AG04450 (cell line): ENCODE results near the gene SLC4A3. TPM values are rescaled to one million over a fixed set of nuclear protein-coding genes. Genes with fewer than 3 reads are reported as not detected.

Experiments used
- CTCF ChIA-PET: fragments of 300-600, 350-600 bp; formaldehyde crosslinking; extraction: SDS; loops from one replicate; lab custom pipeline; 2022; ENCODE audit warnings: antibody characterized with exemption, inconsistent platforms; lab: Charles Lee
- POLR2A ChIA-PET: fragments of 350-600 bp; formaldehyde crosslinking; extraction: SDS; loops from one replicate; lab custom pipeline; 2021; ENCODE audit warnings: antibody characterized with exemption, inconsistent platforms; lab: Yijun Ruan, JAX
- DNase-seq: peaks from one replicate; pipeline ENCODE4 v3.0.0-alpha.2; 2011; ENCODE audit warnings: low read depth, low spot score
- H3K27ac ChIP-seq: one replicate; pipeline ENCODE4 v1.5.1; 2012; ENCODE audit warnings: low read depth, low read length, control low read depth
- H3K27me3 ChIP-seq: one replicate; pipeline ENCODE4 v1.6.0; 2012; ENCODE audit warnings: low read length; ENCODE audit not compliant: control insufficient read depth, insufficient read depth
- H3K4me3 ChIP-seq: 2 replicates; pipeline ENCODE4 v1.5.1; 2011; ENCODE audit warnings: mild to moderate bottlenecking, low read depth, low read length, control low read depth
- H3K9me3 ChIP-seq: 2 replicates; pipeline ENCODE4 v1.5.1; 2012; ENCODE audit warnings: low read length; ENCODE audit not compliant: control insufficient read depth, insufficient read depth
- polyA plus RNA-seq: library from polyadenylated mRNA; depleted of rRNA; stranded (reverse); fragments of >200 nt; gene quantifications from 2 replicates; pipeline ENCODE4 v1.2.3, GENCODE V29; 2011
- TF ChIP-seq, protein P1 (sequence below): IDR thresholded peaks from 2 replicates; pipeline ENCODE4 v1.5.1; 2011; ENCODE audit warnings: low read depth, low read length, control low read depth, inconsistent platforms

Gene SLC4A3
- polyA plus RNA-seq, 1 experiment = 3.3 TPM

DNA sequence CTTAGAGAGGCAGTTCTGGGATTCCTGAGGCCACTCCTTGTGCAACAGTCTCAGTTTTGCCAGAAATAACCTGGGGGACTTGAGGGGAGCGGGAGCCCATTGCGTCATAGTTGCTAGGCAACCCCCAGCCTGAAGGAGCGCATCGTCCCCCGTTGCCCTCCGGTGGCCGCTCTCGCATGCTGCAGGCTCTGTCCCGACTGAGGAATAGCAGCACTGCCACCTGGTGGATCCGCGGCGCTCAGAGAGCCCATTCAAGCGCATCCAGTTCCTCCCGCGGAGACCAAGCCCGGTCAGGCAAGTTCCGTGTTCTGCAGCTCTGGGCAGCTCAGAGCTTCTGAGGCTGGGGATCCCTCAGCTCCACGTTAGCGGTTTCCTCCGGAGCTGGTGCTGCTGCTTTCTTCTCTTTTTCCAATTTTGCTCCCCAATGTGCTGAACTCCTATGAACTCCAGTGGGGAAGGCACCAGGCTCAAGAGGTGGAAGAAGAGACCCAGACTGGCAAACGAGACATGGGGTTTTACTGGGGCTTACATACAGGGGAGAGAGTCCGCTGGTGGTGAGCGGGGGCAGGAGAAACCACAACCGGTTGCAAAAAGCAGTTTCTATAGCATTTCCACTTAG is 15.1 kb downstream of the SLC4A3 start:
- ChIA-PET POLR2A (interaction anchor here (0.5 to 1.3 kb wide), 2 partner anchors 44 to 69 kb away, joined by 4 to 6 read pairs; partner anchors contain the start of gene STK11IP), CTCF (interaction anchor here (0.6 to 6.2 kb wide), 17 partner anchors 8 to 238 kb away, joined by 3 to 45 read pairs (median 6); partner anchors contain the start of gene OBSL1)
- peak; percentile 87 for DNase-seq
- TF ChIP-seq, protein P1, sequence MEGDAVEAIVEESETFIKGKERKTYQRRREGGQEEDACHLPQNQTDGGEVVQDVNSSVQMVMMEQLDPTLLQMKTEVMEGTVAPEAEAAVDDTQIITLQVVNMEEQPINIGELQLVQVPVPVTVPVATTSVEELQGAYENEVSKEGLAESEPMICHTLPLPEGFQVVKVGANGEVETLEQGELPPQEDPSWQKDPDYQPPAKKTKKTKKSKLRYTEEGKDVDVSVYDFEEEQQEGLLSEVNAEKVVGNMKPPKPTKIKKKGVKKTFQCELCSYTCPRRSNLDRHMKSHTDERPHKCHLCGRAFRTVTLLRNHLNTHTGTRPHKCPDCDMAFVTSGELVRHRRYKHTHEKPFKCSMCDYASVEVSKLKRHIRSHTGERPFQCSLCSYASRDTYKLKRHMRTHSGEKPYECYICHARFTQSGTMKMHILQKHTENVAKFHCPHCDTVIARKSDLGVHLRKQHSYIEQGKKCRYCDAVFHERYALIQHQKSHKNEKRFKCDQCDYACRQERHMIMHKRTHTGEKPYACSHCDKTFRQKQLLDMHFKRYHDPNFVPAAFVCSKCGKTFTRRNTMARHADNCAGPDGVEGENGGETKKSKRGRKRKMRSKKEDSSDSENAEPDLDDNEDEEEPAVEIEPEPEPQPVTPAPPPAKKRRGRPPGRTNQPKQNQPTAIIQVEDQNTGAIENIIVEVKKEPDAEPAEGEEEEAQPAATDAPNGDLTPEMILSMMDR = peak; percentile 100
- Histone ChIP-seq H3K9me3 (no peaks in the 10 kb centered on the region; the same call in 1 of the 2 replicates), H3K4me3 (no peak overlapping the region), H3K27me3 (no peaks in the 10 kb centered on the region), H3K27ac (no peak overlapping the region)

DNA sequence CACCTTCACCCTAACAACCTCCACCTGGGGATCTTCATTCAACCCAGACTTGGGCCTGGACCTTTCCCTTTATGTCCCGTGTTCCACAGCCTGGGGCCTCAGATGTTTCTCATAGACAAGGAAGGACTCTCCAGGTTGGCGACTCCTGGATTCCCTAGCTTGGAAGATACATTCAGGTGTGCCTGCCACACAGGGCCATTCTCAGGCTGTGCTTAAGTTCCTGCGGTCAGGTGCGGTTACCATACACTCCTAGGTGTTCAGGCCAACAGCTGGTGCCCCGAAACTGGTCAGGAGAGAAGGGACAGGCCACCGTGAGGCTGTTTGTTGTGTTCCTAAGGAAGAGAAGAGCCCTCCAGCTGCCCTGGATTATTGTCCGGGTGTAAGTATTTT is 15.6 kb downstream of the SLC4A3 start:
- TF ChIP-seq, protein P1 = no peak
- no peak overlapping the region for H3K4me3 ChIP-seq
- DNase-seq = no peak
- H3K9me3 ChIP-seq = no peaks in the 10 kb centered on the region; the same call in 1 of the 2 replicates
- no peaks in the 10 kb centered on the region for H3K27me3 ChIP-seq
- ChIA-PET CTCF (interaction anchor here (0.6 to 6.2 kb wide), 18 partner anchors 9 to 238 kb away, joined by 3 to 45 read pairs (median 6); partner anchors contain the start of gene OBSL1), POLR2A (interaction anchor here (0.5 to 1.3 kb wide), 2 partner anchors 45 to 69 kb away, joined by 4 to 6 read pairs; partner anchors contain the start of gene STK11IP)
- H3K27ac ChIP-seq = no peak overlapping the region

DNA sequence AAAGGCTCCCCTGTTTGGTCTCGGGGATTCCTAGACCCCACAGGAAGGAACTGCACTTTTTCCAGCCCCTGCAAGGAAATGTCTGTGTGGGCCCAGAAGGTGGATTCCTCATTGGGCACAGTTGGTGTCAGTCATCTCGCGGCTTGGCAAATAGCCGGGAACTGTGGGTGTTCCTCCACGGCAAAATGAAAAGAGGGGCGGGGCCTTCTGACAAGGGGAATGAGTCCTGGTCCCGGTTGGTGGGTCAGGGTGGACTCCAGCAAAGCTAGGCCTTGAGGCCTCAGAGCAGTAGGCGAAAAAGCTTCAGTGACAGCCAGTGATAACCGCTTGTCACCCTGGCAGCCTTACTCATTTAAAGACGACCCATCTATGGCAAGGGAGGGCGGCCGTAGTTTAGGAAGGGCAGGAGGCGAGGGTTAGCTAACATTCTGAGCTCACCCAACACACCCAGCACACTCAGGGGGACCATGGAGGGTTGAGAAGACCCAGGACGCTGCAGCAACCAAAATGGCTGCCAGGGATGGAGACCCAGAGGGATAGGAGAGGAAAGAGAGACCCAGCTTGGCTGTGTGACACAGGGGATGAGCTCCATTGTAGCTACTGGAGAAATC is 16.5 kb downstream of the SLC4A3 start:
- Histone ChIP-seq H3K27me3 (peaks cover 3% of the 10 kb centered on the region), H3K9me3 (no peaks in the 10 kb centered on the region; the same call in 1 of the 2 replicates), H3K27ac (no peak overlapping the region), H3K4me3 (no peak overlapping the region)
- TF ChIP-seq, protein P1 = no peak
- ChIA-PET POLR2A (no interaction called here), CTCF (interaction anchor here (1.2 to 6.2 kb wide), 7 partner anchors 10 to 114 kb away, joined by 4 to 45 read pairs (median 6); partner anchors contain the start of gene OBSL1)
- DNase-seq = no peak

DNA sequence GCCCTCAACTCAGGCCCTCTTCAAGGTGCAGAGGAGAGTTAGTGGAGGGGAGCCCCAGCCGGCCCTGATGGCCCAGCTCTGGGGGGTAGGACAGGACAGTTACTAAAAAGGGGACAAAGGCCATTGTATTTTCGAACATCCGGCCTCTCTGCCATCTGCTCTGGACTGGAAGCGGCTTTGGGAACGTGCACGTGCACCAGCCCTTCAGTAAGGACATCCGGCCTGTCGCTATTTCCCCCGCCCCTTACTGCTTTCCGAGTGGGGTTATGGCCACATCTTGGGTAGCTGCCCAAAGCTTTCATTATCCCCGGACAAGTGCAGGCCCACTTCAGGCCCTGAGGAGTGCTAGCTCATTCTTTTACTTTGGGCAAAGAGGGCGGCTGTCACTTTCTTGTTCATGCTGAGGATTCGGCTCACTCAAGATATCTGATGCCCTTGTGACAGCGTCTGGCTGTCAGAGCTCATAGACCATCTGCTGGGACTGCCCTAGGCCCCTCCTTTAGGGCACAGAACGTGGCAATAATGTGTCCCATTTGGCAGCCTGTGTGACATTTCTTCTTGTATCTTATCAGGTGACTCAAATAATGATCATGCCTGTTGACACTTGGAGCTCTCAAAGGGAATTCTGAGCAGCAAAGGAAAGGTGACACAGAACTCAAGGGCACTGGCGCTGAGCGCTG is 17.5 kb downstream of the SLC4A3 start:
- POLR2A ChIA-PET = interaction anchor here (0.7 to 1.1 kb wide), 4 partner anchors 44 to 1772 kb away, joined by 3 to 8 read pairs (median 5); no protein-coding TSS in a partner anchor

More for the DNA sequence above, 17.5 kb downstream of the SLC4A3 start:
- TF ChIP-seq, protein P1 = no peak
- Histone ChIP-seq H3K4me3 (no peak overlapping the region), H3K27me3 (peaks cover 5% of the 10 kb centered on the region), H3K27ac (no peak overlapping the region), H3K9me3 (no peaks in the 10 kb centered on the region)
- no peak for DNase-seq
- CTCF ChIA-PET = interaction anchor here (0.7 to 6.2 kb wide), 8 partner anchors 45 to 135 kb away, joined by 3 to 45 read pairs (median 4); no protein-coding TSS in a partner anchor
